Panc1 (cell line): ENCODE results near the gene FAM227B. TPM values are rescaled to one million over a fixed set of nuclear protein-coding genes. Genes with fewer than 3 reads are reported as not detected.

Experiments used
- ATAC-seq: fragments of 200-7000 bp; cut with Tn5 transposase; 2 replicates; pipeline ENCODE4 v1.9.1; 2020; ENCODE audit warnings: mild to moderate bottlenecking, moderate library complexity
- BruUV-seq: library from RNA; stranded (reverse); fragments of 400-500 nt; replicated peaks from 2 replicates; lab custom pipeline; 2021; lab: Mats Ljungman, UMichigan
- CTCF ChIA-PET: fragments of 300-600 bp; sonication (Branson Sonifier 250); formaldehyde crosslinking; loops from one replicate; lab custom pipeline; 2022; ENCODE audit warnings: antibody characterized with exemption; lab: Charles Lee
- POLR2A ChIA-PET: fragments of 300-600 bp; sonication (Branson Sonifier 250); formaldehyde crosslinking; loops from one replicate; lab custom pipeline; 2022; ENCODE audit warnings: antibody characterized with exemption; lab: Charles Lee
- DNase-seq: peaks from one replicate; pipeline ENCODE4 v3.0.0-alpha.2; 2010; ENCODE audit warnings: low read depth, low spot score
- H3K27ac ChIP-seq: 2 replicates; pipeline ENCODE4 v1.5.1; 2011; ENCODE audit warnings: mild to moderate bottlenecking, low read length, inconsistent platforms
- H3K27me3 ChIP-seq: fragments of 200-500 bp; sonication (Bioruptor generic); 2 replicates; pipeline ENCODE4 v1.6.0; 2014; ENCODE audit warnings: low read length, inconsistent platforms; ENCODE audit not compliant: control insufficient read depth, insufficient read depth
- H3K36me3 ChIP-seq: fragments of 200-500 bp; sonication (Bioruptor generic); 2 replicates; pipeline ENCODE4 v1.5.1; 2014; ENCODE audit warnings: inconsistent platforms, mild to moderate bottlenecking, low read length, moderate library complexity; ENCODE audit not compliant: control insufficient read depth, insufficient read depth
- H3K4me1 ChIP-seq: 2 replicates; pipeline ENCODE4 v1.5.1; 2011; ENCODE audit warnings: inconsistent platforms, mild to moderate bottlenecking, low read length, moderate library complexity; ENCODE audit not compliant: control insufficient read depth, insufficient read depth
- H3K4me3 ChIP-seq, 2 experiments: 2 replicates each; pipeline ENCODE4 v1.5.1; 2011 to 2012; ENCODE audit warnings: low read depth in 2 of 2, low read length in 2 of 2, mild to moderate bottlenecking in 2 of 2, inconsistent platforms in 1 of 2, moderate library complexity in 1 of 2
- H3K9me3 ChIP-seq: fragments of 200-500 bp; sonication (Bioruptor generic); 2 replicates; pipeline ENCODE4 v1.5.1; 2014; ENCODE audit warnings: low read depth, mild to moderate bottlenecking, inconsistent platforms, low read length, moderate library complexity; ENCODE audit not compliant: control insufficient read depth, insufficient read depth
- CTCF ChIP-seq: fragments of 450-650 bp; IDR thresholded peaks from 2 replicates; pipeline ENCODE4 v1.5.1; 2017; ENCODE audit warnings: mild to moderate bottlenecking
- POLR2AphosphoS5 ChIP-seq: IDR thresholded peaks from 2 replicates; pipeline ENCODE4 v1.6.1; 2012; ENCODE audit warnings: mild to moderate bottlenecking, low read depth, low read length, moderate library complexity
- REST ChIP-seq, 2 experiments: IDR thresholded peaks; 2 replicates each; pipeline ENCODE4 v1.6.1; 2011 to 2012; ENCODE audit warnings: low read depth in 2 of 2, control low read depth in 1 of 2, low read length in 1 of 2, mild to moderate bottlenecking in 1 of 2, moderate library complexity in 1 of 2; ENCODE audit not compliant: insufficient read depth in 1 of 2
- SIN3A ChIP-seq: IDR thresholded peaks from 2 replicates; pipeline ENCODE4 v1.6.1; 2012; ENCODE audit warnings: low read depth, mild to moderate bottlenecking, low read length, moderate library complexity, borderline replicate concordance; ENCODE audit not compliant: insufficient read depth
- TCF7L2 ChIP-seq: IDR thresholded peaks from 2 replicates; pipeline ENCODE4 v1.6.1; 2011; ENCODE audit warnings: mild to moderate bottlenecking, low read depth, low read length, inconsistent platforms
- in situ Hi-C: cut with HindIII; loops from 2 replicates; pipeline ENCODE4 v1.10.0; 2016; ENCODE audit warnings: low sequenced_read_pairs, low pct_unique_long_range_greater_than_20kb
- intact Hi-C: fragments of 100-400 bp; cut with micrococcal nuclease; formaldehyde crosslinking; loops from one replicate; pipeline ENCODE4 v1.10.0; 2022; ENCODE audit not compliant: unreplicated experiment
- total RNA-seq: library from RNA; stranded (reverse); gene quantifications from one replicate; pipeline ENCODE4 v1.2.1, GENCODE V29; 2021; ENCODE audit not compliant: unreplicated experiment

Gene FAM227B
- total RNA-seq, 1 experiment from 2014 or later: 1.2 TPM

- in situ Hi-C loops: no loop called here
- H3K4me1 ChIP-seq: no peaks in the 10 kb centered on the region
- H3K4me3 ChIP-seq: no peak overlapping the region
- TF ChIP-seq TCF7L2 (no peak), REST (IDR thresholded peaks at IDR 0.05; ENCODE audit: insufficient read depth in 1 of 2, low read depth in 2 of 2, low read length in 1 of 2) (no peak), SIN3A (no peak), POLR2AphosphoS5 (no peak), CTCF (no peak)
- H3K27me3 ChIP-seq: no peaks in the 10 kb centered on the region
- ChIA-PET POLR2A (no interaction called here), CTCF (no interaction called here)
- no peaks in the 10 kb centered on the region for H3K9me3 ChIP-seq
- no peaks in the 10 kb centered on the region for H3K36me3 ChIP-seq
- no peak overlapping the region for H3K27ac ChIP-seq
- no TSS peak for BruUV-seq
- intact Hi-C loops: no loop called here
- DNase-seq: no peak
- ATAC-seq: no peak
Observed at GRCh38 chr15:49439678-49440395, 180.8 kb downstream of the FAM227B start.

GRCh38 chr15:49438962-49439631, 181.5 kb downstream of the FAM227B start:
- ATAC-seq: no peak
- BruUV-seq: no TSS peak
- no peak overlapping the region for H3K4me3 ChIP-seq

More at GRCh38 chr15:49438962-49439631, 181.5 kb downstream of the FAM227B start:
- Histone ChIP-seq H3K27ac (no peak overlapping the region), H3K4me1 (no peaks in the 10 kb centered on the region), H3K9me3 (no peaks in the 10 kb centered on the region), H3K36me3 (no peaks in the 10 kb centered on the region), H3K27me3 (no peaks in the 10 kb centered on the region)
- TF ChIP-seq POLR2AphosphoS5 (no peak), SIN3A (no peak), TCF7L2 (no peak), REST (IDR thresholded peaks at IDR 0.05; ENCODE audit: insufficient read depth in 1 of 2, low read depth in 2 of 2, low read length in 1 of 2) (no peak), CTCF (no peak)
- in situ Hi-C loops: no loop called here
- POLR2A ChIA-PET: no interaction called here
- intact Hi-C loops: no loop called here
- CTCF ChIA-PET: no interaction called here
- no peak for DNase-seq
